Hematopoietic multipotent progenitor cell (in vitro differentiated cells): ENCODE results near the gene BAZ1B. TPM values are rescaled to one million over a fixed set of nuclear protein-coding genes. Genes with fewer than 3 reads are reported as not detected.
"Not testable (repeated sequence)": the region's sequence is repeated elsewhere in the genome, so short reads cannot be mapped to it uniquely, and the experiment has no call there.

Experiments
- DNase-seq, 3 donors: peaks; one replicate each; pipeline ENCODE4 v3.0.0-alpha.2; 2011 to 2015; ENCODE audit warnings: low read depth in 2 of 3, low spot score in 2 of 3
- total RNA-seq: library from RNA; depleted of rRNA; stranded (reverse); fragments of >200 nt; gene quantifications from one replicate; pipeline ENCODE4 v1.2.3, GENCODE V29; 2012

Gene BAZ1B
- total RNA-seq, 1 donor, result 22.9 TPM

DNA sequence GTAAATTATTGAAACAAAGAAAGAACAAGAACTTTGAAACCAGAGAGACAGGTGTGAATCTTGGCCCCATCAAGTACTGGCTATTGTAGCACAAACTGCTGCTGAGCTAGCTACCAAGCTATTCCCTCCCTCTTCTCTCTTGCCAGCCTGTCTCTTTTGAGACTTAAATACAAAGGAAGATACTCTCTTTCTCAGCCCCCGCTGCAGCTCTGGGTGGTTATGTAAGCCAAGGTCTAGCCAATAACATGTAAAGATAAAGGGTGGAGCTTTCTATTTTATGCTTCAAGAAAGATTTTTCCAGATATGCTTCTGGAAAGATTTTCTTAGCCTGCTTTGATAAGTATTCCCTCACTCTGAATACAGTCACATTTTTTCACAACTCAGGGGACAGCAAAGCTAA lies 17.2 kb downstream of the BAZ1B start:
- DNase-seq, result no peak

- DNase-seq, result no peak
Observed at GRCh38 chr7:73504017-73504416, 18.1 kb downstream of the BAZ1B start.

DNA sequence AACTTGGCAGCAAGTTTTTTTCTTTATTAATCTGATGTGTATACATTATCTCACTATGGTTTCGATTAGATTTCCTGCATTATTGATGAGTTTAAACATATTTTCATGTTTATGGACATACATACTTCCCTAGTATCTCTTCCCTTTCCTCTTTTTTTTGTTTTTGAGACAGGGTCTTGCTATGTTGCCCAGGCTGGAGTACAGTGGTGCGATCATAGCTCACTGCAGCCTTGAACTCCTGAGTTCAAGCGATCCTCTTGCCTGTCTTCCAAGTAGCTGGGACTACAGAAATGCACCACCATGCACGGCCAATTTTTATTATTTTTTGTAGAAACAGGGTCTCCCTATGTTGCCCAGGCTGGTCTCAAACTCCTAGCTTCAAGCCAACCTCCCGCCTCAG lies 18.9 kb downstream of the BAZ1B start:
- DNase-seq, result no peak

DNA sequence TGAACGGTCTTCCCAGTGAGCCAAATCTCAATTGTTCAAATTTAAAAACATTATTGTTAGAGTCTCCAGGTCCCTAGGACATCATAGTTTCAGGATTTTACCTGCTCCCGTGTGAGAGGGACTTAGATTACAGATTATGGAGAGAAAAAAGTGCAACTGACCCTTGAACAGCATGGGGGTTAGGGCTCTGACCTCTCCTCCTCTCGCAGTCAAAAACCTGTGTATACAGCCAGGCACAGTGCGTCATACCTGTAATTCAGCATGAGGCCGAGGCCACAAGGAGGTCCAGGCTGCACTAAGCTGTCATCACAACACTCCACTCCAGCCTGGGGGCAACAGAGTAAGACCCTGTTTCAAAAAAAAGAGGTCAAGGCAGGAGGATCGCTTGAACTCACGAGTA lies 25.5 kb downstream of the BAZ1B start:
- no peak for DNase-seq

- DNase-seq, result not testable (repeated sequence)
Observed at GRCh38 chr7:73495507-73495906, 26.6 kb downstream of the BAZ1B start.

GRCh38 chr7:73489976-73490375 lies 32.1 kb downstream of the BAZ1B start:
- no peak for DNase-seq

DNA sequence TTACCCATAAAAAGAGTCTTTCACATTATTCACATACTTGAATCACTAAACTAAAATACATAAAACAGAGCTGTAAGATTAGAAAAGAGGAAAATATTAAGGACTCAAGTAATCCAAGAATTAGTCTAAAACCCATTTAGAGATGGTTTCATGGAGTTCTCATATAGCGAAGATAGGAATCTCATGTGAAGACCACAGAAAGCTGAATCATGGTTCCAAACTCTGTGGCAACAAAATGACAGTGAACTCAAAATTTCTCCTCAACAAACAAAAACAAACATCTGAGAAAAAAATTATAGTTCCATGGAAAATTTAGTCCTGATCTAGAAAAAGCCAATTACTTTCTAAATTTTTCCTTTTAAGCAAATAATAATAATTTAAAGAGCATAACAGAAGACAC lies 34.6 kb downstream of the BAZ1B start:
- no peak for DNase-seq

- no peak for DNase-seq
Observed at GRCh38 chr7:73483171-73483570, 38.9 kb downstream of the BAZ1B start.

- DNase-seq, result no peak
Observed at GRCh38 chr7:73482746-73483145, 39.3 kb downstream of the BAZ1B start.

DNA sequence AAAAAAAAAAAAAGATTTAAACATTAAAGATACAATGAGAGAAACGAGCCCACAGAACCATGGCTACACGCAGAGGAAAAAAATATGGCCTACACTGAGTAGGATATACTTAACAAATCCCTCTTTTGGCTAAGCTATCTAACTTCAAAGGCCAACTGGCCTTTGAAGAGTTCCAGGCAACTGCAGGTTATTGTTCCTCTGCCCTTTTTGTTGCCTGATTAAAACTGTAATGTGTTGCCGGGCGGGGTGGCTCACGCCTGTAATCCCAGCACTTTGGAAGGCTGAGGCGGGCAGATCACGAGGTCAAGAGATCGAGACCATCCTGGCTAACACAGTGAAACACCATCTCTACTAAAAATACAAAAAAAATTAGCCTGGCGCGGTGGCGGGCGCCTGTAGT lies 40.6 kb downstream of the BAZ1B start:
- DNase-seq, result not testable (repeated sequence)

DNA sequence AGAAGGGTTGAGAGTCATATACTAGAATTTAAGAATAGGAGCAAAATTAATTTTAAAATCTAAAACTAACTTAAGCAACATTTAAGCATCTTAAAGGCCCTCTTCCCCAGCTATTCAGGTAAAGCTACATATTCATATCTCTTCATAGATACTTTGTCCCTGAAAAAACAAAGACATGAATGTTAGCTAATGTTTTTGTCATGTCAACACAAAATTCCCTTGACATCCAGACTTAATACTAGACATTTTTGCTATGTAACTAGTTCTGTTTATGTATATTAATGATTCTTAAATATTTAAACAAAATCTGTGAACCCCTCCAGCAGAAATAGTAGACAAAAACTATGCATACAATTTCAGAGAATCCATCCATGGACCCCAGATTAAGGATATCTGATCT lies 43.5 kb downstream of the BAZ1B start:
- DNase-seq, result no peak

- DNase-seq, result no peak
Observed at GRCh38 chr7:73477376-73477775, 44.7 kb downstream of the BAZ1B start.

GRCh38 chr7:73470208-73470607 lies 51.9 kb downstream of the BAZ1B start:
- no peak for DNase-seq

DNA sequence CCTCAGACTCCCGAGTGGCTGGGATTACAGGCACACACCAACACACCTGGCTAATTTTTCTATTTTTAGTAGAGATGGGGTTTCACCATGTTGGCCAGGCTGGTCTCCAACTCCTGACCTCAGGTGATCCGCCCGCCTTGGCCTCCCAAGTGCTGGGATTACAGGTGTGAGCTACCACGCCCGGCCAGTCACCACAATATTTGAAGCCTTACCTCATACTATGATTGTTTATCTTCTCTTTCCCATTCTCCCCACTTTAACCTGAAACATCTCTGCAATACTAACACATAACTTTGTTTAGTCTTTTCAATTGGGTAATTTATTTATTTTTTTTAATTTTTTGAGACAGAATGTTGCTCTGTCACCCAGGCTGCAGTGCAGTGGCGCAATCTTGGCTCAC lies 55.0 kb downstream of the BAZ1B start:
- DNase-seq, result not testable (repeated sequence)

GRCh38 chr7:73466112-73466511 lies 56.0 kb downstream of the BAZ1B start:
- no peak for DNase-seq

GRCh38 chr7:73463966-73464365 lies 58.1 kb downstream of the BAZ1B start:
- no peak for DNase-seq

- no peak for DNase-seq
Observed at GRCh38 chr7:73463260-73463659, 58.8 kb downstream of the BAZ1B start.

- DNase-seq, result no peak
Observed at GRCh38 chr7:73461782-73462285, 60.3 kb downstream of the BAZ1B start.

- DNase-seq, result no peak
Observed at GRCh38 chr7:73454424-73454823, 67.7 kb downstream of the BAZ1B start.

DNA sequence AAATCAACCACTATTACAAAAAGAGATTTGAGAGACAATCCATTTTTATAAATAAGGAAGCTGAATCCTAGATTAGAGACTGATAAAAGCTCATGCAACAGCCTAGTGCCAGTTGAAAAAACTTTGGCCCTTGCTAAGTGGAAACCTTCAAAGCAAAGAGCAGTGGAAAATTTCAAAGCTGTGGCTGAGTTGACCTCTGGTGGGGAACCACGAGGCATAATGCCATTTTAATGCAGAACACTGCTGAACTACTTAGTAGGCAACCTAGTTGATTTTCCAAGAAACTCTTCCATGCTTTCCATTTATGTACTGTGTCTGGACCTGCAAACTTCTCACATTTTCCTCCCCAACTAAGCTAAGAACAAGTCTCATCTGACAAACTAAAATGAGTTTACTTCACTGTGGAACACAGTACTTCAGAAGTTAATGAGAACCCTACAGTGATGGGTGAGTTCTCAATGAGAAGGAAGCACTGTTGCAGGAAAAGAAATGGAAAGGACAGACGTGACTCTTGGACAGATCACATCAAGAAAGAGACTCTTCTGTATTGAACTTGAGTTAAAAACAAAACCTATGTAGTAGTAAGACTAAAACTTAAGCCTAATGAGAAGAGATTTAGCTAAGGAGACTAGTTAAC lies 69.0 kb downstream of the BAZ1B start:
- DNase-seq, result no peak

GRCh38 chr7:73451780-73452398 lies 70.2 kb downstream of the BAZ1B start:
- DNase-seq, result peak; percentile 32 to 70 (median 49)

DNA sequence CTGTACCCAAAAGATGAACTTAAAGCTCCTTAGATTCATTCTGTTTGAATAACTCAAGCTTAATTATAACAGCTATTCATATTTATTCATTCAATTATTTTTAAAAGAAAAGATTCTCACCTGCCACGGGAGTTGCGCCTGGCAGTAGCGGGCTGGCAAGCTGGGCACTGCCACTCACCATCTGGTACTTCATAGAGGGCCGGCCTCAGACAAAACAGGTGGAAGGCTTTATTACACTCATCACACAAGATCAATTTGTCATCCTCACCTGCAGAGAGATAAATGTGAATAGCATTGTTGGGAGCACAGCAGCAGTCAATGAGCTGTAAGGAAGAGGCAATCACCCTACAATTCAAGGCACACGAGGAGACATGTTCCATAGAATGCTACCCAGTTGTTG lies 72.7 kb downstream of the BAZ1B start:
- DNase-seq, result no peak

DNA sequence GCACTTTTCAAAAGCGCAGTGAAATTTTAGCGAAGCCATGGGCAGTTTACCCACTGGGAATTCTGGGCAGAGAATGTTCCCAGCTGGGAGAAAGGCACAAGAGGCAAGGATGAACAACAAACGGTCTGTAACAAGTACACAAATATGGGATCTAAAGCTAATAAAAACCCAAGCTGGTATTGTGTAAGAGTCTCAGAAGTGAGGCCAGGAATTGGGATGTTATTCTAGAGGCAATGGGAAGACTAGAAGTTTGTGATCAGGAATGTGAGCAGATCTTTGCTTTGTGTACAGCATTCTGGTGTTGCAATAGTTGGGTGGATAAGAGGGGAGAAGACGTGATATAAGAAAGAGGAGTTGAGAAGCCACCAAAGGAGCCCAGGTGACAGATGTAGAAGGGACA lies 73.5 kb downstream of the BAZ1B start:
- no peak for DNase-seq
